Progenitor cell of endocrine pancreas (in vitro differentiated cells): ENCODE results near the gene PLEKHA6. TPM values are rescaled to one million over a fixed set of nuclear protein-coding genes. Genes with fewer than 3 reads are reported as not detected.

Source experiments
- DNase-seq: peaks from one replicate; pipeline ENCODE4 v3.0.0; 2021; ENCODE audit warnings: low spot score; ENCODE audit not compliant: unreplicated experiment
- H3K27ac Mint-ChIP-seq: 2 replicates; pipeline ENCODE4 v1.8.0; 2021; ENCODE audit warnings: mild to moderate bottlenecking, moderate library complexity, mixed read lengths
- H3K27me3 Mint-ChIP-seq: 2 replicates; pipeline ENCODE4 v1.8.0; 2021; ENCODE audit warnings: mixed read lengths
- H3K36me3 Mint-ChIP-seq: 2 replicates; pipeline ENCODE4 v1.8.0; 2022; ENCODE audit warnings: mixed read lengths; ENCODE audit not compliant: insufficient read depth
- H3K4me1 Mint-ChIP-seq: 2 replicates; pipeline ENCODE4 v1.8.0; 2021; ENCODE audit warnings: low read depth, mixed read lengths
- H3K4me3 Mint-ChIP-seq: 2 replicates; pipeline ENCODE4 v1.8.0; 2021; ENCODE audit warnings: low read depth, mild to moderate bottlenecking, moderate library complexity, mixed read lengths
- H3K9me3 Mint-ChIP-seq: 2 replicates; pipeline ENCODE4 v1.8.0; 2021; ENCODE audit warnings: low read depth, mixed read lengths
- CTCF ChIP-seq: fragments of 200-600 bp; sonication (generic); IDR thresholded peaks from one replicate; pipeline ENCODE4 v1.5.0; 2021; ENCODE audit warnings: antibody characterized with exemption, mild to moderate bottlenecking; ENCODE audit not compliant: unreplicated experiment
- total RNA-seq: library from RNA; stranded (reverse); gene quantifications from 2 replicates; pipeline ENCODE4 v1.2.1, GENCODE V29; 2021

PLEKHA6 gene
- total RNA-seq, 1 donor from 2014 or later = 66.9 TPM

GRCh38 chr1:204335533-204335932 is 24.2 kb downstream of the PLEKHA6 start:
- H3K36me3 Mint-ChIP-seq = no peaks in the 10 kb centered on the region
- no peak for DNase-seq
- peaks cover 12% of the 10 kb centered on the region for H3K27me3 Mint-ChIP-seq
- peaks cover 14% of the 10 kb centered on the region for H3K4me1 Mint-ChIP-seq
- no peak overlapping the region for H3K4me3 Mint-ChIP-seq
- H3K9me3 Mint-ChIP-seq = no peaks in the 10 kb centered on the region
- no peak overlapping the region for H3K27ac Mint-ChIP-seq
- no peak for TF ChIP-seq CTCF

- Mint-ChIP-seq H3K9me3 (no peaks in the 10 kb centered on the region), H3K4me3 (no peak overlapping the region), H3K27ac (no peak overlapping the region), H3K27me3 (peaks cover 12% of the 10 kb centered on the region), H3K4me1 (peaks cover 10% of the 10 kb centered on the region), H3K36me3 (no peaks in the 10 kb centered on the region)
- TF ChIP-seq CTCF = no peak
- no peak for DNase-seq
These were observed 24.6 kb downstream of the PLEKHA6 start for GRCh38 chr1:204335085-204335484.

- peaks cover 12% of the 10 kb centered on the region for H3K27me3 Mint-ChIP-seq
- no peak overlapping the region for H3K4me3 Mint-ChIP-seq
- H3K4me1 Mint-ChIP-seq = peaks cover 8% of the 10 kb centered on the region
- H3K36me3 Mint-ChIP-seq = no peaks in the 10 kb centered on the region
- H3K9me3 Mint-ChIP-seq = no peaks in the 10 kb centered on the region
- no peak for DNase-seq
- no peak for TF ChIP-seq CTCF
- H3K27ac Mint-ChIP-seq = no peak overlapping the region
These were observed 25.3 kb downstream of the PLEKHA6 start for GRCh38 chr1:204334455-204334854.

- no peaks in the 10 kb centered on the region for H3K36me3 Mint-ChIP-seq
- no peak for TF ChIP-seq CTCF
- no peak overlapping the region for H3K27ac Mint-ChIP-seq
- peaks cover 6% of the 10 kb centered on the region for H3K4me1 Mint-ChIP-seq
- no peak overlapping the region for H3K4me3 Mint-ChIP-seq
- H3K27me3 Mint-ChIP-seq = peaks cover 8% of the 10 kb centered on the region
- no peaks in the 10 kb centered on the region for H3K9me3 Mint-ChIP-seq
- DNase-seq = no peak
These were observed 26.3 kb downstream of the PLEKHA6 start for GRCh38 chr1:204333427-204333826.

- Mint-ChIP-seq H3K9me3 (no peaks in the 10 kb centered on the region), H3K27me3 (peaks cover 4% of the 10 kb centered on the region), H3K4me3 (no peak overlapping the region), H3K27ac (no peak overlapping the region), H3K4me1 (peaks cover 6% of the 10 kb centered on the region), H3K36me3 (no peaks in the 10 kb centered on the region)
- no peak for DNase-seq
- no peak for TF ChIP-seq CTCF
These were observed 27.8 kb downstream of the PLEKHA6 start for GRCh38 chr1:204331847-204332487.
